ENCODE measurements around the gene LARGE1. TPM values are rescaled to one million over a fixed set of nuclear protein-coding genes. Genes with fewer than 3 reads are reported as not detected.

The LARGE1 gene
- total RNA-seq, 6 experiments from 2014 or later = 12.2 to 28.3 (median 15.2) TPM

DNA sequence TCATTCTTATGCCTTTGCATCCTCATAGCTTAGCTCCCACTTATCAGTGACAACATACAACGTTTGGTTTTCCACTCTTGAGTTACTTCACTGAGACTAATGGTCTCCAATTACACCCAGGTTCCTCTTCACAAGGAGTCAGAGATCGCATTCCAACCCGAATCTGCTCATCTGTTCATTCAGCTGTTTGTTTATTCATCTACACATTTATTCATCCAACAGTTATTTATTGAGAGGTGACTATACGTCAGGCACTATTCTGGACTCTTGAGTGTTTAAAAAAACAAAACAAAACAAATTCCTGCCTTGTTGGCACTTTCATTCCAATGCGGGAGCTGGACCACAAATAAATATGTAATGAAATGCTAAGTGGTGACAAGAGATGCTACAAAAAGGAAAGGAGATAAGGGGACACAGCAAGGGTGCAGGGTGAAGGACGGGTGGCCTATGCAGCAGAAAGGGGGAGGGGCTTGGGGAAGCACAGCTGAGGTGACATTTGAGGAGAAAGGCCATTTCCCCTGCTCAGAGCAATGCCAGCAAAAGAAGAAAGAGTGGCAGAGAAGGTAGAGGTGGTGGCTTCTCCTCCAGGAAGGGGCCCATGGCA lies 468.3 kb downstream of the LARGE1 start:
- Histone ChIP-seq H3K27ac (no peak overlapping the region), H3K4me1 (no peaks in the 10 kb centered on the region), H3K4me3 (no peak overlapping the region), H3K27me3 (no peaks in the 10 kb centered on the region), H3K9me3 (no peaks in the 10 kb centered on the region), H3K36me3 (no peaks in the 10 kb centered on the region)
- ATAC-seq (no peak), DNase-seq (no peak)
- TF ChIP-seq, protein P1, sequence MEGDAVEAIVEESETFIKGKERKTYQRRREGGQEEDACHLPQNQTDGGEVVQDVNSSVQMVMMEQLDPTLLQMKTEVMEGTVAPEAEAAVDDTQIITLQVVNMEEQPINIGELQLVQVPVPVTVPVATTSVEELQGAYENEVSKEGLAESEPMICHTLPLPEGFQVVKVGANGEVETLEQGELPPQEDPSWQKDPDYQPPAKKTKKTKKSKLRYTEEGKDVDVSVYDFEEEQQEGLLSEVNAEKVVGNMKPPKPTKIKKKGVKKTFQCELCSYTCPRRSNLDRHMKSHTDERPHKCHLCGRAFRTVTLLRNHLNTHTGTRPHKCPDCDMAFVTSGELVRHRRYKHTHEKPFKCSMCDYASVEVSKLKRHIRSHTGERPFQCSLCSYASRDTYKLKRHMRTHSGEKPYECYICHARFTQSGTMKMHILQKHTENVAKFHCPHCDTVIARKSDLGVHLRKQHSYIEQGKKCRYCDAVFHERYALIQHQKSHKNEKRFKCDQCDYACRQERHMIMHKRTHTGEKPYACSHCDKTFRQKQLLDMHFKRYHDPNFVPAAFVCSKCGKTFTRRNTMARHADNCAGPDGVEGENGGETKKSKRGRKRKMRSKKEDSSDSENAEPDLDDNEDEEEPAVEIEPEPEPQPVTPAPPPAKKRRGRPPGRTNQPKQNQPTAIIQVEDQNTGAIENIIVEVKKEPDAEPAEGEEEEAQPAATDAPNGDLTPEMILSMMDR (IDR thresholded peaks at IDR 0.05) = no peak
- no peak for TF ChIP-seq POLR2A (IDR thresholded peaks at IDR 0.05)
- intact Hi-C loops (cut with DNase I) = no loop called here
- 62% methylated on average over 6 of the region's 6 CpGs for WGBS (ENCODE audit: insufficient coverage, low coverage, low lambda C conversion rate, missing lambda C conversion rate)

DNA sequence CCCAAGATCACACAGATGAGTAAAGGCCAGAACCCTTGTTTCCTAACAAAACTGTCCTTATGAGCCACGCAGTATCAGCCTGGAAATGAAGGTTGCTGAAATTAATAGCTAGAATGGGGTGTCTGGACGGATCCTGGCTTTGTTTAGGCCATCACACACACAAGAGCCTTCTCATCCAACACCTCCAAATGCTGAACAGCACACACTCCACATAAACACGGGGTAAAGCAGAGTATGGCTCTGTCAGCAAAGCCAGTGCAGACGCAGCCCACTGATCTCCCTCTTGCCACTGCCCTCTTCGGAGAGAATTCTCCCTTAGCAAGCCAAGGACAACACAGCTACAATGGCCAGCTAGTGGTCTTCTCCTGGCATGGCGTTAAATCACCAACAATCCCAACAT lies 469.5 kb downstream of the LARGE1 start:
- no peak for DNase-seq
- no peak for ATAC-seq
- TF ChIP-seq, protein P1 (IDR thresholded peaks at IDR 0.05) = no peak
- TF ChIP-seq POLR2A (IDR thresholded peaks at IDR 0.05) = no peak
- no peaks in the 10 kb centered on the region for H3K9me3 ChIP-seq
- H3K27me3 ChIP-seq = no peaks in the 10 kb centered on the region
- H3K4me1 ChIP-seq = no peaks in the 10 kb centered on the region
- H3K36me3 ChIP-seq = no peaks in the 10 kb centered on the region
- H3K27ac ChIP-seq = no peak overlapping the region
- H3K4me3 ChIP-seq = no peak overlapping the region
- 81% methylated on average over 4 of the region's 6 CpGs for WGBS (ENCODE audit: insufficient coverage, low coverage, low lambda C conversion rate, missing lambda C conversion rate)
- intact Hi-C loops (cut with DNase I) = no loop called here

DNA sequence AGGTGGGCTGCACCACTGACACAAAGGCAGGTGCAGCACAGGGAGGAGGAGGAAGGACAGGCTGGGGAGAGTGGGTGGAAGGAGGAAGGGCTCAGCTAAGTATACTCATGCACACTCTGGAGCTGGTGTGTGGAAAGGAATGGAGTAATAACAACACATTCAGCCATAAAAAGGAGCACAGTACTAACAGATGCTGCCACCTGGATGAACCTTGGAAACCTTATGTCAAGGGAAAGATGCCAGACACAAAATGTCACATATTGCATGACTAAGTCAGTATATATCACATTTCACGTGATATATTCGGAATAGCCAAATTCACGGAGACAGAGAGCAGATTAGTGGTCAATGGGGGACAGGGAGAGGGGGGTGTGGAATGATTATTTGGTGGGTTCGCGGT lies 472.5 kb downstream of the LARGE1 start:
- H3K4me1 ChIP-seq = no peaks in the 10 kb centered on the region
- DNase-seq (no peak), ATAC-seq (no peak)
- no peaks in the 10 kb centered on the region for H3K27me3 ChIP-seq
- H3K4me3 ChIP-seq = no peak overlapping the region
- no peak overlapping the region for H3K27ac ChIP-seq
- no peaks in the 10 kb centered on the region for H3K9me3 ChIP-seq
- H3K36me3 ChIP-seq = no peaks in the 10 kb centered on the region
- WGBS (ENCODE audit: insufficient coverage, low coverage, low lambda C conversion rate, missing lambda C conversion rate) = 94% methylated on average over 5 of the region's 5 CpGs
- intact Hi-C loops (cut with DNase I) = no loop called here
- no peak for TF ChIP-seq POLR2A (IDR thresholded peaks at IDR 0.05)
- TF ChIP-seq, protein P1 (IDR thresholded peaks at IDR 0.05) = no peak

DNA sequence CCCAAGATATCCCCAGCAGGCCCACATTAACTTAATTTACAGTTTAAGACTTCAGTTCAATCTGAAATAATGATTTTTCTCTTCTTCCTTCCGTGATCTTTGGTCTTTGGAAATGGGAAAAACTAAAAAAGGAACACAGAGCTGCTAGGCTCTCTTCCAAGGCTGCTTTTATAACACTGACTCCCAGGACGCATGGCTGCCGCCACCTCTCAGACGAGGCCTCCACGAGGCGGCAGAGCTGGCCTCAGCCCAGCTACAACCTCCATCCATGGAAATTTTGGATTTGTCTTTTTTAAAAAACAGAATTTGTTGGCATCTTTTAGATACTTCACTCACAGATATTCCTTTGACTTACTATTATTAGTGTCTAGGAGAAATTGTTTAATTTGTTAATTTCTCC lies 476.6 kb downstream of the LARGE1 start:
- 82% methylated on average over 6 of the region's 6 CpGs for WGBS (ENCODE audit: insufficient coverage, low coverage, low lambda C conversion rate, missing lambda C conversion rate)
- TF ChIP-seq, protein P1 (IDR thresholded peaks at IDR 0.05) = no peak
- no peak for TF ChIP-seq POLR2A (IDR thresholded peaks at IDR 0.05)
- ATAC-seq (no peak), DNase-seq (no peak)
- H3K27ac ChIP-seq = no peak overlapping the region
- intact Hi-C loops (cut with DNase I) = no loop called here
- no peak overlapping the region for H3K4me3 ChIP-seq
- no peaks in the 10 kb centered on the region for H3K9me3 ChIP-seq
- H3K27me3 ChIP-seq = no peaks in the 10 kb centered on the region
- H3K4me1 ChIP-seq = no peaks in the 10 kb centered on the region
- no peaks in the 10 kb centered on the region for H3K36me3 ChIP-seq

DNA sequence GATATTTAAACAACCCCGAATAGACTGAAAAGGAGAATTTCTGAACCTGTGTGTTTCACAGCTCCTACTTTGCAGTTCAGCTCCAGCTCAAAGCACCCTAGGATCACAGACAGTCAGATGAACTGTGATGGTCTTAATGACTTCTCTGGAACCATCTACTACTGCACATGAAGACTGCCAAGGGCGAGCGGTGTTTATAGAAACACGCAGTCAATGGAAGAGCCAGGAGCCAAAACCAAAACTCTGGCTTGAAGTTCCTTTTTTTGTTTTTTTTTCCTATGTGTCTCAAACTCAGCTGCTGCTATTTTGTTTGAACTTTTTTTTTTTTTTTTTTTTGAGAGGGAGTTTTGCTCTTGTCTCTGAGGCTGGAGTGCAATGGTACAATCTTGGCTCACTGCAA lies 479.5 kb downstream of the LARGE1 start:
- no peak overlapping the region for H3K4me3 ChIP-seq
- 58% methylated on average over 4 of the region's 4 CpGs for WGBS (ENCODE audit: insufficient coverage, low coverage, low lambda C conversion rate, missing lambda C conversion rate)
- no peaks in the 10 kb centered on the region for H3K27me3 ChIP-seq
- H3K27ac ChIP-seq = no peak overlapping the region
- intact Hi-C loops (cut with DNase I) = no loop called here
- DNase-seq (no peak), ATAC-seq (no peak)
- no peaks in the 10 kb centered on the region for H3K36me3 ChIP-seq
- no peaks in the 10 kb centered on the region for H3K4me1 ChIP-seq
- TF ChIP-seq, protein P1 (IDR thresholded peaks at IDR 0.05) = no peak
- TF ChIP-seq POLR2A (IDR thresholded peaks at IDR 0.05) = no peak
- H3K9me3 ChIP-seq = no peaks in the 10 kb centered on the region
